Suprapubic skin (tissue), 4 donors: ENCODE results near the gene TBCEL. TPM values are rescaled to one million over a fixed set of nuclear protein-coding genes. Genes with fewer than 3 reads are reported as not detected.
A peak's percentile ranks its signal among the peaks of the same experiment; 100 is the strongest.

Source experiments
- DNase-seq, 2 donors: peaks; one replicate each; pipeline ENCODE4 v3.0.0-alpha.2; 2019; ENCODE audit warnings: low spot score in 2 of 2
- H3K27ac ChIP-seq: fragments of 200-600 bp; sonication (generic); one replicate; pipeline ENCODE4 v1.5.1; 2019
- H3K27me3 ChIP-seq: fragments of 200-600 bp; sonication (generic); one replicate; pipeline ENCODE4 v1.5.1; 2019
- H3K36me3 ChIP-seq: fragments of 200-600 bp; sonication (generic); one replicate; pipeline ENCODE4 v1.5.1; 2019
- H3K4me1 ChIP-seq: fragments of 200-600 bp; sonication (generic); one replicate; pipeline ENCODE4 v1.5.1; 2019
- H3K4me3 ChIP-seq: fragments of 200-600 bp; sonication (generic); one replicate; pipeline ENCODE4 v1.5.1; 2019; ENCODE audit warnings: mild to moderate bottlenecking
- H3K9me3 ChIP-seq: fragments of 200-600 bp; sonication (generic); one replicate; pipeline ENCODE4 v1.5.1; 2019
- EP300 ChIP-seq: sonication (generic); formaldehyde crosslinking; IDR thresholded peaks from one replicate; pipeline ENCODE4 v1.6.1; 2017; ENCODE audit warnings: antibody characterized with exemption
- POLR2A ChIP-seq, 2 donors: fragments of 450-650 bp; IDR thresholded peaks; one replicate each; pipeline ENCODE4 v1.6.1; 2017; ENCODE audit warnings: antibody characterized with exemption in 2 of 2, mild to moderate bottlenecking in 2 of 2, moderate library complexity in 2 of 2
- POLR2AphosphoS5 ChIP-seq, 3 donors: sonication (generic); formaldehyde crosslinking; IDR thresholded peaks; one replicate each; pipeline ENCODE4 v1.6.1; 2017; ENCODE audit warnings: antibody characterized with exemption in 3 of 3
- WGBS: methylation state at CpG from one replicate; pipeline ENCODE4 v1.1.5; 2018; 5-methylcytosine and 5-hydroxymethylcytosine counted together
- total RNA-seq, 4 donors: library from RNA; depleted of rRNA; stranded (reverse); fragments of >200 nt; gene quantifications; one replicate each; pipeline ENCODE4 v1.1.0, GENCODE V29; 2016
- TF ChIP-seq, protein P1 (sequence below), 2 donors: fragments of 200-600 bp in 1 of 2; fragments of 450-650 bp in 1 of 2; sonication (generic) in 1 of 2; IDR thresholded peaks; one replicate each; pipeline ENCODE4 v1.5.1; 2016 to 2019; ENCODE audit warnings: antibody characterized with exemption in 2 of 2, mild to moderate bottlenecking in 1 of 2, moderate library complexity in 1 of 2

TBCEL gene
- 10 to 100 TPM in 1 of 4 donors, 1 to 10 TPM in 3; 5.7 to 14.2 (median 9.5) TPM for total RNA-seq

GRCh38 chr11:121023848-121024751, at the start of gene TBCEL:
Gene TBCEL, plus strand, starts transcription at chr11:121024102. Its CDS starts 21,589 bp downstream, at chr11:121045691.
- 3% methylated on average over 9 of the region's 54 CpGs for WGBS
- H3K27me3 ChIP-seq: no peaks in the 10 kb centered on the region
- DNase-seq: peak; percentile 90 to 93
- no peaks in the 10 kb centered on the region for H3K36me3 ChIP-seq
- H3K27ac ChIP-seq: peak within 1 kb of the TSS; percentile 66
- TF ChIP-seq, protein P1, sequence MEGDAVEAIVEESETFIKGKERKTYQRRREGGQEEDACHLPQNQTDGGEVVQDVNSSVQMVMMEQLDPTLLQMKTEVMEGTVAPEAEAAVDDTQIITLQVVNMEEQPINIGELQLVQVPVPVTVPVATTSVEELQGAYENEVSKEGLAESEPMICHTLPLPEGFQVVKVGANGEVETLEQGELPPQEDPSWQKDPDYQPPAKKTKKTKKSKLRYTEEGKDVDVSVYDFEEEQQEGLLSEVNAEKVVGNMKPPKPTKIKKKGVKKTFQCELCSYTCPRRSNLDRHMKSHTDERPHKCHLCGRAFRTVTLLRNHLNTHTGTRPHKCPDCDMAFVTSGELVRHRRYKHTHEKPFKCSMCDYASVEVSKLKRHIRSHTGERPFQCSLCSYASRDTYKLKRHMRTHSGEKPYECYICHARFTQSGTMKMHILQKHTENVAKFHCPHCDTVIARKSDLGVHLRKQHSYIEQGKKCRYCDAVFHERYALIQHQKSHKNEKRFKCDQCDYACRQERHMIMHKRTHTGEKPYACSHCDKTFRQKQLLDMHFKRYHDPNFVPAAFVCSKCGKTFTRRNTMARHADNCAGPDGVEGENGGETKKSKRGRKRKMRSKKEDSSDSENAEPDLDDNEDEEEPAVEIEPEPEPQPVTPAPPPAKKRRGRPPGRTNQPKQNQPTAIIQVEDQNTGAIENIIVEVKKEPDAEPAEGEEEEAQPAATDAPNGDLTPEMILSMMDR (IDR thresholded peaks at IDR 0.05): no peak
- TF ChIP-seq POLR2A (IDR thresholded peaks at IDR 0.05): no peak
- no peak for TF ChIP-seq POLR2AphosphoS5 (IDR thresholded peaks at IDR 0.05)
- TF ChIP-seq EP300: no peak
- no peaks in the 10 kb centered on the region for H3K9me3 ChIP-seq
- H3K4me1 ChIP-seq: peaks cover 23% of the 10 kb centered on the region
- H3K4me3 ChIP-seq: peak within 1 kb of the TSS; percentile 81

GRCh38 chr11:120974466-120974865, 49.4 kb upstream of the TBCEL start:
- Histone ChIP-seq H3K4me3 (no peak overlapping the region), H3K27me3 (peaks cover 17% of the 10 kb centered on the region), H3K4me1 (no peaks in the 10 kb centered on the region), H3K27ac (no peak overlapping the region), H3K36me3 (no peaks in the 10 kb centered on the region), H3K9me3 (no peaks in the 10 kb centered on the region)
- WGBS: 67% methylated on average over 9 of the region's 9 CpGs
- DNase-seq: no peak
- TF ChIP-seq POLR2A (IDR thresholded peaks at IDR 0.05) (no peak), EP300 (no peak), POLR2AphosphoS5 (IDR thresholded peaks at IDR 0.05) (no peak)
- TF ChIP-seq, protein P1 (IDR thresholded peaks at IDR 0.05): no peak

GRCh38 chr11:120974965-120975364, 48.9 kb upstream of the TBCEL start:
- H3K36me3 ChIP-seq: no peaks in the 10 kb centered on the region
- DNase-seq: no peak
- TF ChIP-seq POLR2A (IDR thresholded peaks at IDR 0.05) (no peak), POLR2AphosphoS5 (IDR thresholded peaks at IDR 0.05) (no peak), EP300 (no peak)
- TF ChIP-seq, protein P1 (IDR thresholded peaks at IDR 0.05): no peak
- WGBS: 55% methylated on average over 4 of the region's 4 CpGs
- H3K4me1 ChIP-seq: no peaks in the 10 kb centered on the region
- H3K9me3 ChIP-seq: no peaks in the 10 kb centered on the region
- no peak overlapping the region for H3K27ac ChIP-seq
- H3K4me3 ChIP-seq: no peak overlapping the region
- H3K27me3 ChIP-seq: peaks cover 14% of the 10 kb centered on the region

GRCh38 chr11:120977266-120978137, 46.4 kb upstream of the TBCEL start:
- no peaks in the 10 kb centered on the region for H3K9me3 ChIP-seq
- no peaks in the 10 kb centered on the region for H3K4me1 ChIP-seq
- no peaks in the 10 kb centered on the region for H3K36me3 ChIP-seq
- no peak for TF ChIP-seq POLR2AphosphoS5 (IDR thresholded peaks at IDR 0.05)
- TF ChIP-seq EP300: no peak
- TF ChIP-seq, protein P1 (IDR thresholded peaks at IDR 0.05): no peak
- no peak for TF ChIP-seq POLR2A (IDR thresholded peaks at IDR 0.05)
- no peak overlapping the region for H3K4me3 ChIP-seq
- peaks cover 5% of the 10 kb centered on the region for H3K27me3 ChIP-seq
- WGBS: 70% methylated on average over 10 of the region's 10 CpGs
- H3K27ac ChIP-seq: no peak overlapping the region
- no peak for DNase-seq
